ENCODE measurements around the gene CYSRT1. TPM values are rescaled to one million over a fixed set of nuclear protein-coding genes. Genes with fewer than 3 reads are reported as not detected.

CYSRT1 gene
- total RNA-seq, 1 experiment from 2014 or later, result 1.0 TPM

DNA sequence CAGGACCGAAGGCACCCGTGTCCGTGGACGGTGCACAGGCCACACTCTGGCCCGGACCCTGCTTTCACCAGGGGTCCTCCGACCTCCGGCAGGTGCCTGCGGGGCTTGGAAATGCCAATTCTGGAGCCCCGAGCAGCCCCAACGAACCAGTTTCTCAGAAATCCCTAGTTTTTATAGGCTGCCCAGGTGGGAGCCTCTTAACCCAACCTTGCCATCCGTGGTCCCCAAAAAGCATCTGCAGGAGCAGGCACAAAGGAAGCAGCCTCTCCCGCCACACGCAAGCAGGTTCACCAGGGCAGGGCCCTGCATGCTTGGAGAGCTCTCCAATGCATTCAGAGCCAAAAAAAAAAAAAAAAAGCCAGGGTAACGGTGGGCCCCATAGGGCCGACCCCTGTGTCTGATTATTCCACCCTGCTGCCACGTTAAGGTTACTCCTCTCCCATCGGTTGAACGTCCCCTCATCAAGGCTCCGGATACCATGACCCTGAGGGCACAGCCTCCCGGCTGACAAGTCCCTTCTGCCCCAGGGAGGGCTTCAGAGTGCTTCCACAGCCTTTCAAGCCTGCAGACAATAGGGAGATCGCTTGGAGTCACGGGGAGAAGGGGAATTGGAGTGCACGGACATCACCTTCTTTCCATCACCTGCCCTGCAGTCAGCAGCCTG lies 23.6 kb upstream of the CYSRT1 start:
- H3K23me2 ChIP-seq (ENCODE audit: insufficient read length, low read depth, low read length, poor library complexity, severe bottlenecking), result peaks cover 8% of the 10 kb centered on the region
- TF ChIP-seq, protein P1, sequence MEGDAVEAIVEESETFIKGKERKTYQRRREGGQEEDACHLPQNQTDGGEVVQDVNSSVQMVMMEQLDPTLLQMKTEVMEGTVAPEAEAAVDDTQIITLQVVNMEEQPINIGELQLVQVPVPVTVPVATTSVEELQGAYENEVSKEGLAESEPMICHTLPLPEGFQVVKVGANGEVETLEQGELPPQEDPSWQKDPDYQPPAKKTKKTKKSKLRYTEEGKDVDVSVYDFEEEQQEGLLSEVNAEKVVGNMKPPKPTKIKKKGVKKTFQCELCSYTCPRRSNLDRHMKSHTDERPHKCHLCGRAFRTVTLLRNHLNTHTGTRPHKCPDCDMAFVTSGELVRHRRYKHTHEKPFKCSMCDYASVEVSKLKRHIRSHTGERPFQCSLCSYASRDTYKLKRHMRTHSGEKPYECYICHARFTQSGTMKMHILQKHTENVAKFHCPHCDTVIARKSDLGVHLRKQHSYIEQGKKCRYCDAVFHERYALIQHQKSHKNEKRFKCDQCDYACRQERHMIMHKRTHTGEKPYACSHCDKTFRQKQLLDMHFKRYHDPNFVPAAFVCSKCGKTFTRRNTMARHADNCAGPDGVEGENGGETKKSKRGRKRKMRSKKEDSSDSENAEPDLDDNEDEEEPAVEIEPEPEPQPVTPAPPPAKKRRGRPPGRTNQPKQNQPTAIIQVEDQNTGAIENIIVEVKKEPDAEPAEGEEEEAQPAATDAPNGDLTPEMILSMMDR (conservative IDR thresholded peaks at IDR 0.05), result no peak
- H3K9me3 ChIP-seq (ENCODE audit: control insufficient read depth, low read depth, low read length), result no peaks in the 10 kb centered on the region
- H3K56ac ChIP-seq (ENCODE audit: insufficient read length, low read depth, low read length), result no peak overlapping the region
- no peak overlapping the region for H3K27ac ChIP-seq (ENCODE audit: insufficient read length, low read depth, low read length)
- no peak for DNase-seq
- no peak overlapping the region for H2BK5ac ChIP-seq (ENCODE audit: insufficient read length, low read length)
- peaks cover 16% of the 10 kb centered on the region for H3K79me1 ChIP-seq (ENCODE audit: insufficient read depth, low read depth, low read length, poor library complexity, severe bottlenecking)
- H2BK12ac ChIP-seq (ENCODE audit: insufficient read length, low read depth, low read length), result no peak overlapping the region
- Mint-ChIP-seq H3K36me3 (ENCODE audit: insufficient read depth in 1 of 3, low read depth in 3 of 3) (peaks cover 0 to 6% (median 0%) of the 10 kb centered on the region in 3 experiments; a peak in 5 of 7 replicates), H3K4me1 (peaks cover 15 to 37% of the 10 kb centered on the region in 2 experiments), H3K9me3 (no peaks in the 10 kb centered on the region), H3K4me3 (peak overlapping the region; percentile 76 to 85), H3K27me3 (ENCODE audit: low read depth) (peaks cover 2% of the 10 kb centered on the region; the same call in 1 of the 2 replicates), H3K27ac (peak overlapping the region; percentile 18 to 82 (median 66); a peak in 1 of 7 replicates)
- peaks cover 12% of the 10 kb centered on the region; the same call in 1 of the 2 replicates for H3K79me2 ChIP-seq (ENCODE audit: insufficient read depth, low read length)
- no peaks in the 10 kb centered on the region for H4K20me1 ChIP-seq (ENCODE audit: control insufficient read depth, insufficient read depth, insufficient read length)
- no peak overlapping the region for H3K4ac ChIP-seq (ENCODE audit: low read depth, low read length)
- peak overlapping the region; percentile 65 for H3K4me2 ChIP-seq (ENCODE audit: insufficient read depth, insufficient read length, low read length)
- H4K5ac ChIP-seq (ENCODE audit: insufficient read length, low read depth, low read length), result no peak overlapping the region
- peak overlapping the region; percentile 52 for H3K18ac ChIP-seq (ENCODE audit: insufficient read length, low read depth, low read length)
- H3K27me3 ChIP-seq (ENCODE audit: insufficient read depth, low read length), result no peaks in the 10 kb centered on the region
- no peak overlapping the region for H2BK120ac ChIP-seq (ENCODE audit: low read depth, low read length, poor library complexity, severe bottlenecking)
- no peak overlapping the region for H4K8ac ChIP-seq (replicated peaks; ENCODE audit: insufficient read length, low read depth, low read length)
- H2BK15ac ChIP-seq (ENCODE audit: low read depth, low read length), result no peak overlapping the region
- H2AK5ac ChIP-seq (ENCODE audit: insufficient read length, low read length), result no peak overlapping the region
- no CpG with 5 or more reads among the region's 23 CpGs for WGBS (ENCODE audit: extremely low coverage, insufficient read length, low lambda C conversion rate)
- H3K9ac ChIP-seq (ENCODE audit: extremely low read depth, insufficient read length, low read length), result peak overlapping the region; percentile 67
- H3K14ac ChIP-seq (ENCODE audit: insufficient read depth, low read length), result peak overlapping the region; percentile 86; the same call in 1 of the 2 replicates
- no peak overlapping the region for H2AFZ ChIP-seq (ENCODE audit: low read length)
- H2BK20ac ChIP-seq (ENCODE audit: low read depth, low read length, poor library complexity, severe bottlenecking), result no peak overlapping the region
- H3K4me1 ChIP-seq (ENCODE audit: insufficient read depth, low read length), result no peaks in the 10 kb centered on the region; the same call in 1 of the 2 replicates
- no peak overlapping the region for H3T11ph ChIP-seq (ENCODE audit: low read length)
- H4K91ac ChIP-seq (ENCODE audit: insufficient read length, low read depth, low read length), result no peak overlapping the region
- no peak overlapping the region for H3K23ac ChIP-seq (ENCODE audit: insufficient read length, low read depth, low read length)

Data from H9 (cell line).